ENCODE results near the gene LMTK3.

LMTK3 gene

GRCh38 chr19:48471836-48472235 lies 39.8 kb downstream of the LMTK3 start:
- Histone ChIP-seq H3K23ac (ENCODE audit: low read length in 2 of 2) (no peak overlapping the region), H3K4me3 (ENCODE audit: insufficient read depth in 1 of 2, low read depth in 1 of 2, low read length in 2 of 2) (no peak overlapping the region), H3K79me1 (replicated peaks; ENCODE audit: low read length, poor library complexity, severe bottlenecking) (peaks cover 50% of the 10 kb centered on the region), H3K27me3 (ENCODE audit: control insufficient read depth in 1 of 2, insufficient read depth in 1 of 2, low read length in 2 of 2) (no peaks in the 10 kb centered on the region), H4K91ac (ENCODE audit: low read length) (no peak overlapping the region), H2AFZ (ENCODE audit: low read depth, low read length) (no peak overlapping the region), H3K9ac (ENCODE audit: low read length) (peak overlapping the region; percentile 2), H3K4me2 (ENCODE audit: low read length, poor library complexity, severe bottlenecking) (no peak overlapping the region), H3K4me1 (ENCODE audit: control insufficient read depth, insufficient read depth, low read depth, low read length) (peaks cover 16% of the 10 kb centered on the region), H2BK120ac (ENCODE audit: low read depth, low read length) (no peak overlapping the region), H2BK15ac (ENCODE audit: low read depth, poor library complexity, severe bottlenecking) (no peak overlapping the region), H2BK12ac (ENCODE audit: low read length in 2 of 2) (no peak overlapping the region), H4K8ac (ENCODE audit: low read length) (no peak overlapping the region), H3K36me3 (ENCODE audit: control insufficient read depth in 1 of 2, insufficient read depth in 2 of 2, low read depth in 1 of 2, low read length in 2 of 2) (peaks cover 66 to 67% of the 10 kb centered on the region in 2 experiments), H3K14ac (ENCODE audit: low read length in 2 of 2) (no peak overlapping the region), H3K27ac (ENCODE audit: low read length, poor library complexity, severe bottlenecking) (no peak overlapping the region), H2AK5ac (ENCODE audit: low read length, severe bottlenecking) (no peak overlapping the region), H3K4ac (ENCODE audit: low read depth in 1 of 2, low read length in 2 of 2) (no peak overlapping the region), H3K9me3 (ENCODE audit: control insufficient read depth, low read length) (no peaks in the 10 kb centered on the region), H3K18ac (ENCODE audit: low read depth in 1 of 2, low read length in 2 of 2) (no peak overlapping the region), H2BK5ac (ENCODE audit: low read depth, low read length, poor library complexity, severe bottlenecking) (no peak overlapping the region)
- WGBS = 97% methylated on average over 4 of the region's 4 CpGs
- no peak for DNase-seq

- Histone ChIP-seq H3K9me3 (ENCODE audit: control insufficient read depth, low read length) (no peaks in the 10 kb centered on the region), H3K4me1 (ENCODE audit: control insufficient read depth, insufficient read depth, low read depth, low read length) (peaks cover 14% of the 10 kb centered on the region), H4K91ac (ENCODE audit: low read length) (no peak overlapping the region), H2BK15ac (ENCODE audit: low read depth, poor library complexity, severe bottlenecking) (no peak overlapping the region), H3K23ac (ENCODE audit: low read length in 2 of 2) (no peak overlapping the region), H2BK12ac (ENCODE audit: low read length in 2 of 2) (no peak overlapping the region), H3K9ac (ENCODE audit: low read length) (peak overlapping the region; percentile 98), H3K36me3 (ENCODE audit: control insufficient read depth in 1 of 2, insufficient read depth in 2 of 2, low read depth in 1 of 2, low read length in 2 of 2) (peaks cover 56 to 57% of the 10 kb centered on the region in 2 experiments), H2AFZ (ENCODE audit: low read depth, low read length) (no peak overlapping the region), H3K4me3 (ENCODE audit: insufficient read depth in 1 of 2, low read depth in 1 of 2, low read length in 2 of 2) (peak overlapping the region in 1 of 2 experiments; percentile 87), H2AK5ac (ENCODE audit: low read length, severe bottlenecking) (no peak overlapping the region), H3K27ac (ENCODE audit: low read length, poor library complexity, severe bottlenecking) (no peak overlapping the region), H4K8ac (ENCODE audit: low read length) (no peak overlapping the region), H3K79me1 (replicated peaks; ENCODE audit: low read length, poor library complexity, severe bottlenecking) (peaks cover 43% of the 10 kb centered on the region), H3K18ac (ENCODE audit: low read depth in 1 of 2, low read length in 2 of 2) (no peak overlapping the region), H3K14ac (ENCODE audit: low read length in 2 of 2) (no peak overlapping the region), H3K4ac (ENCODE audit: low read depth in 1 of 2, low read length in 2 of 2) (no peak overlapping the region), H2BK120ac (ENCODE audit: low read depth, low read length) (no peak overlapping the region), H3K27me3 (ENCODE audit: control insufficient read depth in 1 of 2, insufficient read depth in 1 of 2, low read length in 2 of 2) (no peaks in the 10 kb centered on the region), H2BK5ac (ENCODE audit: low read depth, low read length, poor library complexity, severe bottlenecking) (no peak overlapping the region), H3K4me2 (ENCODE audit: low read length, poor library complexity, severe bottlenecking) (no peak overlapping the region)
- no peak for DNase-seq
- 96% methylated on average over 10 of the region's 10 CpGs for WGBS
Observed at GRCh38 chr19:48470856-48471255, 40.8 kb downstream of the LMTK3 start.

GRCh38 chr19:48469934-48470680 lies 41.5 kb downstream of the LMTK3 start:
- Histone ChIP-seq H2AFZ (ENCODE audit: low read depth, low read length) (no peak overlapping the region), H3K79me1 (replicated peaks; ENCODE audit: low read length, poor library complexity, severe bottlenecking) (peaks cover 35% of the 10 kb centered on the region), H2BK12ac (ENCODE audit: low read length in 2 of 2) (no peak overlapping the region), H3K27me3 (ENCODE audit: control insufficient read depth in 1 of 2, insufficient read depth in 1 of 2, low read length in 2 of 2) (no peaks in the 10 kb centered on the region), H3K23ac (ENCODE audit: low read length in 2 of 2) (peak overlapping the region in 1 of 2 experiments; percentile 18), H4K8ac (ENCODE audit: low read length) (no peak overlapping the region), H3K14ac (ENCODE audit: low read length in 2 of 2) (no peak overlapping the region), H3K9ac (ENCODE audit: low read length) (peak overlapping the region; percentile 98), H2BK15ac (ENCODE audit: low read depth, poor library complexity, severe bottlenecking) (peak overlapping the region; percentile 52), H3K4me2 (ENCODE audit: low read length, poor library complexity, severe bottlenecking) (peak overlapping the region; percentile 73), H3K9me3 (ENCODE audit: control insufficient read depth, low read length) (no peaks in the 10 kb centered on the region), H3K18ac (ENCODE audit: low read depth in 1 of 2, low read length in 2 of 2) (peak overlapping the region in 1 of 2 experiments; percentile 65), H3K4me1 (ENCODE audit: control insufficient read depth, insufficient read depth, low read depth, low read length) (peaks cover 12% of the 10 kb centered on the region), H4K91ac (ENCODE audit: low read length) (no peak overlapping the region), H3K36me3 (ENCODE audit: control insufficient read depth in 1 of 2, insufficient read depth in 2 of 2, low read depth in 1 of 2, low read length in 2 of 2) (peaks cover 48 to 50% of the 10 kb centered on the region in 2 experiments), H3K4ac (ENCODE audit: low read depth in 1 of 2, low read length in 2 of 2) (no peak overlapping the region), H3K4me3 (ENCODE audit: insufficient read depth in 1 of 2, low read depth in 1 of 2, low read length in 2 of 2) (peak overlapping the region; percentile 84 to 87), H2BK5ac (ENCODE audit: low read depth, low read length, poor library complexity, severe bottlenecking) (no peak overlapping the region), H2BK120ac (ENCODE audit: low read depth, low read length) (no peak overlapping the region), H2AK5ac (ENCODE audit: low read length, severe bottlenecking) (no peak overlapping the region), H3K27ac (ENCODE audit: low read length, poor library complexity, severe bottlenecking) (no peak overlapping the region)
- DNase-seq = no peak
- WGBS = 73% methylated on average over 18 of the region's 20 CpGs

GRCh38 chr19:48469289-48469881 lies 42.2 kb downstream of the LMTK3 start, which contains the start of gene CYTH2:
CYTH2 (plus strand) TSS chr19:48469369; CDS start chr19:48469508, 139 bp downstream.
- peak within 1 kb of the TSS in 1 of 2 experiments; percentile 18 for H3K23ac ChIP-seq (ENCODE audit: low read length in 2 of 2)
- H2BK12ac ChIP-seq (ENCODE audit: low read length in 2 of 2) = peak within 1 kb of the TSS in 1 of 2 experiments; percentile 43
- H3K9me3 ChIP-seq (ENCODE audit: control insufficient read depth, low read length) = no peaks in the 10 kb centered on the region
- H4K8ac ChIP-seq (ENCODE audit: low read length) = peak within 1 kb of the TSS; percentile 85
- H3K79me1 ChIP-seq (replicated peaks; ENCODE audit: low read length, poor library complexity, severe bottlenecking) = peaks cover 28% of the 10 kb centered on the region
- peak within 1 kb of the TSS; percentile 98 for H3K9ac ChIP-seq (ENCODE audit: low read length)
- peaks cover 12% of the 10 kb centered on the region for H3K4me1 ChIP-seq (ENCODE audit: control insufficient read depth, insufficient read depth, low read depth, low read length)
- peak within 1 kb of the TSS; percentile 91 for H3K27ac ChIP-seq (ENCODE audit: low read length, poor library complexity, severe bottlenecking)
- peak within 1 kb of the TSS; percentile 84 to 87 for H3K4me3 ChIP-seq (ENCODE audit: insufficient read depth in 1 of 2, low read depth in 1 of 2, low read length in 2 of 2)
- peak; percentile 82 for DNase-seq
- H2BK5ac ChIP-seq (ENCODE audit: low read depth, low read length, poor library complexity, severe bottlenecking) = peak within 1 kb of the TSS; percentile 94
- peak within 1 kb of the TSS; percentile 89 for H3K4me2 ChIP-seq (ENCODE audit: low read length, poor library complexity, severe bottlenecking)
- peak within 1 kb of the TSS; percentile 85 for H2AK5ac ChIP-seq (ENCODE audit: low read length, severe bottlenecking)
- no peak within 1 kb of the TSS for H2BK120ac ChIP-seq (ENCODE audit: low read depth, low read length)
- WGBS = 0% methylated on average over 42 of the region's 66 CpGs
- peak within 1 kb of the TSS in 1 of 2 experiments; percentile 47 for H3K14ac ChIP-seq (ENCODE audit: low read length in 2 of 2)
- H3K4ac ChIP-seq (ENCODE audit: low read depth in 1 of 2, low read length in 2 of 2) = peak within 1 kb of the TSS; percentile 75 to 98
- H3K36me3 ChIP-seq (ENCODE audit: control insufficient read depth in 1 of 2, insufficient read depth in 2 of 2, low read depth in 1 of 2, low read length in 2 of 2) = peaks cover 46 to 48% of the 10 kb centered on the region in 2 experiments
- no peaks in the 10 kb centered on the region for H3K27me3 ChIP-seq (ENCODE audit: control insufficient read depth in 1 of 2, insufficient read depth in 1 of 2, low read length in 2 of 2)
- H2BK15ac ChIP-seq (ENCODE audit: low read depth, poor library complexity, severe bottlenecking) = peak within 1 kb of the TSS; percentile 77
- peak within 1 kb of the TSS; percentile 86 to 98 for H3K18ac ChIP-seq (ENCODE audit: low read depth in 1 of 2, low read length in 2 of 2)
- no peak within 1 kb of the TSS for H2AFZ ChIP-seq (ENCODE audit: low read depth, low read length)
- H4K91ac ChIP-seq (ENCODE audit: low read length) = peak within 1 kb of the TSS; percentile 93

All from mesenchymal stem cell (in vitro differentiated cells and primary cell).